ENCODE measurements around the gene ACOT7. TPM values are rescaled to one million over a fixed set of nuclear protein-coding genes. Genes with fewer than 3 reads are reported as not detected.
"Not testable (repeated sequence)": the region's sequence is repeated elsewhere in the genome, so short reads cannot be mapped to it uniquely, and the experiment has no call there.

Gene ACOT7
- total RNA-seq, 1 experiment from 2014 or later = 120 TPM

DNA sequence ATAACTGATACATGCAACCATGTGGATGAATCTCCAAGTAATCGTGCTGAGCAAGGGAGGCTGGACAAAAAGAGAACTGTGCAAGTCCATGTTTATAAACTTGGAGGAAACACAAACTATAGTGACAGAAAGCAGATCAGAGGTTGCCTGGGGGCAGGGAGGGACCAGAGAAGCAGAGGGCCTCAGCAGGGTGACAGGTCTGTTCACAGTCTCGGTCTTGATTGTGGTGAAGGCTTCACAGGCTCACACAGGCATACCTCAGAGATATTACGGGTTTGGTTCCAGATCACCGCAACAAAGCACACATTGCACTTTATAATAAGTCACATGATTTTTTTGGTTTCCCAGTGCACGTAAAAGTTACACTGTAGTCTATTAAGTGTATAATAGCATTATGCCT, 28.5 kb downstream of the ACOT7 start:
- Histone ChIP-seq H3K27me3 (ENCODE audit: control insufficient read depth, insufficient read depth, low read length) (no peaks in the 10 kb centered on the region), H3K27ac (ENCODE audit: low read length) (no peak overlapping the region), H3K36me3 (ENCODE audit: control insufficient read depth, insufficient read depth, low read length) (no peaks in the 10 kb centered on the region), H3K9me3 (ENCODE audit: control insufficient read depth, insufficient read depth, low read depth, low read length) (no peaks in the 10 kb centered on the region), H3K4me3 (ENCODE audit: low read depth in 2 of 2, low read length in 2 of 2) (no peak overlapping the region), H3K4me1 (ENCODE audit: control insufficient read depth, insufficient read depth, low read length) (peaks cover 30% of the 10 kb centered on the region)
- no peak for TF ChIP-seq CTCF (IDR thresholded peaks at IDR 0.05)
- TF ChIP-seq TCF7L2 (IDR thresholded peaks at IDR 0.05; ENCODE audit: low read depth, low read length) = no peak
- no peak for TF ChIP-seq REST (IDR thresholded peaks at IDR 0.05; ENCODE audit: insufficient read depth in 1 of 2, low read depth in 2 of 2, low read length in 1 of 2)
- no peak for TF ChIP-seq POLR2AphosphoS5 (IDR thresholded peaks at IDR 0.05; ENCODE audit: low read depth, low read length)
- TF ChIP-seq SIN3A (IDR thresholded peaks at IDR 0.05; ENCODE audit: borderline replicate concordance, insufficient read depth, low read depth, low read length) = no peak
- POLR2A ChIA-PET = interaction anchor here (0.7 kb wide), 1 partner anchor 10 kb away, joined by 6 read pairs; no protein-coding TSS in a partner anchor
- in situ Hi-C loops (cut with HindIII; ENCODE audit: low pct_unique_long_range_greater_than_20kb, low sequenced_read_pairs) = no loop called here
- intact Hi-C loops (cut with micrococcal nuclease; ENCODE audit: unreplicated experiment) = no loop called here
- DNase-seq (ENCODE audit: low read depth, low spot score) (no peak), ATAC-seq (peak; percentile 36; the same call in 1 of the 2 replicates)
- CTCF ChIA-PET = no interaction called here
- no TSS peak for BruUV-seq (replicated peaks)

DNA sequence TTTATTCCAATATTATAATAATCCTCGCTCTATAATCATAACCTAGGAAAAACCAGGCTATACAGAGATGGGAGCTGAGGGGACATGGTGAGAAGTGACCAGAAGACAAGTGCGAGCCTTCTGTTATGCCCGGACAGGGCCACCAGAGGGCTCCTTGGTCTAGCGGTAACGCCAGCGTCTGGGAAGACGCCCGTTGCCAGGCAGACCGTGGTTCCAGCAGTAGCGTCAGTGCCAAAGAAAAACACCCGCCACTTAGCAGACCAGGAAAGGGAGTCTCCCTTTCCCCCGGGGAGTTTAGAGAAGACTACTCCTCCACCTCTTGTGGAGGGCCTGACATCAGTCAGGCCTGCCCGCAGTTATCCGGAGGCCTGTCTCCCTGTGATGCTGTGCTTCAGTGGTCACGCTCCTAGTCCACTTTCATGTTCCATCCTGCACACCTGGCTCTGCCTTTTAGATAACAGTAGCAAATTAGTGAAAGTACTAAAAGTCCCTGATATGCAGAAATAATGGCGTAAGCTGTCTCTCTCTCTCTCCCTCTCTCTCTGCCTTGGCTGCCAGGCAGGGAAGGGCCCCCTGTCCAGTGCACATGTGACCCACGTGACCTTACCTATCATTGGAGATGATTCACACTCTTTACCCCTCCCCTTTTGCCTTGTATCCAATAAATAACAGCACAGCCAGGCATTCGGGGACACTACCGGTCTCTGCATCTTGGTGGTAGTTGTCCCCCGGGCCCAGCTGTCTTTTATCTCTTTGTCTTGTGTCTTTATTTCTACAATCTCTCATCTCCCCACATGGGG, 30.3 kb downstream of the ACOT7 start:
- POLR2A ChIA-PET; ATAC-seq; H3K4me3 ChIP-seq (ENCODE audit: low read depth in 2 of 2, low read length in 2 of 2); H3K27me3 ChIP-seq (ENCODE audit: control insufficient read depth, insufficient read depth, low read length); DNase-seq (ENCODE audit: low read depth, low spot score); in situ Hi-C loops (cut with HindIII; ENCODE audit: low pct_unique_long_range_greater_than_20kb, low sequenced_read_pairs); H3K9me3 ChIP-seq (ENCODE audit: control insufficient read depth, insufficient read depth, low read depth, low read length); BruUV-seq (replicated peaks); H3K27ac ChIP-seq (ENCODE audit: low read length); H3K36me3 ChIP-seq (ENCODE audit: control insufficient read depth, insufficient read depth, low read length): not testable (repeated sequence)
- CTCF ChIA-PET = interaction anchor here (1.0 to 1.2 kb wide), 3 partner anchors 14 to 51 kb away, joined by 3 to 4 read pairs (median 3); no protein-coding TSS in a partner anchor
- peaks cover 45% of the 10 kb centered on the region for H3K4me1 ChIP-seq (ENCODE audit: control insufficient read depth, insufficient read depth, low read length)
- intact Hi-C loops (cut with micrococcal nuclease; ENCODE audit: unreplicated experiment) = loop anchor here (2.0 kb wide), 1 partner anchor 42 kb away; no protein-coding TSS in a partner anchor
- peak; percentile 90 for TF ChIP-seq CTCF (IDR thresholded peaks at IDR 0.05)

Data from Panc1 (cell line).